BLaER1 (cell line): Measurements from ENCODE around the gene TJAP1.
"Not testable (repeated sequence)": the region's sequence is repeated elsewhere in the genome, so short reads cannot be mapped to it uniquely, and the experiment has no call there.

Experiments used
- H3K27ac ChIP-seq: shearing (Covaris generic); formaldehyde crosslinking; 2 replicates; pipeline ENCODE4 v1.8.1; 2022
- H3K27me3 ChIP-seq: shearing (Covaris generic); formaldehyde crosslinking; 2 replicates; pipeline ENCODE4 v1.8.1; 2022
- H3K36me3 ChIP-seq: shearing (Covaris generic); formaldehyde crosslinking; 2 replicates; pipeline ENCODE4 v1.8.1; 2022
- H3K4me1 ChIP-seq: shearing (Covaris generic); formaldehyde crosslinking; 2 replicates; pipeline ENCODE4 v1.8.1; 2022
- H3K4me2 ChIP-seq: shearing (Covaris generic); formaldehyde crosslinking; 2 replicates; pipeline ENCODE4 v1.8.1; 2022
- H3K4me3 ChIP-seq: shearing (Covaris generic); formaldehyde crosslinking; 2 replicates; pipeline ENCODE4 v1.8.1; 2022
- H3K9ac ChIP-seq: shearing (Covaris generic); formaldehyde crosslinking; 2 replicates; pipeline ENCODE4 v1.8.1; 2022
- H3K9me3 ChIP-seq: shearing (Covaris generic); formaldehyde crosslinking; 2 replicates; pipeline ENCODE4 v1.8.1; 2022
- H4K20me1 ChIP-seq: shearing (Covaris generic); formaldehyde crosslinking; 2 replicates; pipeline ENCODE4 v1.8.1; 2022
- Cebpa-rat ChIP-seq: shearing (Covaris generic); IDR thresholded peaks from 2 replicates; pipeline ENCODE4 v1.8.1; 2022

The TJAP1 gene

DNA sequence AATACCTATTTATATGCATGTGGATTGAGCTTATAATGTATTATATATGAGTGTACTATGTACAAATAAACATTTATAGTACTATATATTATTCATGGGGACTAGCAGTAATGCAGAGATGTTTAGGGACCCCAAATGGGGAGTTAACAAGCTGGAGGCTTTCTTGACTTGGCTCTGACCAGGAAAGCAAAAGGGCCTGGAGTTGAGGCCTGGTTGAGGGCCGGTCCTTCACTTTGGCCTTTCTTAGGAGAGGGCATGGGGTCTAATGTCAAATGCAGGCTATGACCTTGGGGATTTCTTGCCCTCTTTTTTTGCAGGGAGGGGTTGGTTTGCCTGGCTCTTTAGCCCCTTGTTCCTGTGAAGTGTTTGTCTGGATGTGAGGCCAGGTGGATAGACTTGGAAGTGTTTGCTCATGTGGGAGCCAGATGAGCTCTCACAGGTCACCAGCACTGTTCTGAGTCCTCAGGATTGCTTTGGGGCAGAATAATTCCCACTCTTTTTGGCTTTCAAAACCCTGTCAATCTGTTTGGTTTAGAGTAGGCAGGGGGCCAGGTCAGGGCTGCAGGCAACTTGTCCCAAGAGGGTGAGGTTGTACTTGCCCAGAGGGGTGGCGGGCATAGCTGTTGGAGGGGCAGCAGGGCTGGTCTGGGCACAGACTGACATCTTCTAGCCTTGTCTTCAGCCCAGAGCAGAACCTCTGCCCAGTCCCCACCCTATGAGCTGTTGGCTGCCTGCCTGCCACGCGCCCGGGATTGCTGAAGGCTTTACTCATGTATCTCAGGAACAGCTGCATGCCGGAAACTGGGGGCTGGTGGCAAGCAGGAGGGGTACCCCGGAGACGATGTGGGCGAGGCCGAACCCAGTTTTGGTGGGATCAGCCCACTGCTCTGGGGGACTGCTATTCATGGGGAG lies 14.6 kb downstream of the TJAP1 start:
- H3K27ac ChIP-seq = no peak overlapping the region
- H3K4me2 ChIP-seq = no peak overlapping the region
- no peak overlapping the region for H3K9ac ChIP-seq
- TF ChIP-seq Cebpa-rat = no peak
- peaks cover 51% of the 10 kb centered on the region for H3K36me3 ChIP-seq
- H3K9me3 ChIP-seq = no peaks in the 10 kb centered on the region
- H3K4me1 ChIP-seq = peaks cover 22% of the 10 kb centered on the region
- peaks cover 53% of the 10 kb centered on the region for H4K20me1 ChIP-seq
- no peaks in the 10 kb centered on the region for H3K27me3 ChIP-seq
- H3K4me3 ChIP-seq = no peak overlapping the region

- Histone ChIP-seq H3K9me3 (no peaks in the 10 kb centered on the region), H3K36me3 (peaks cover 52% of the 10 kb centered on the region), H3K4me2 (no peak overlapping the region), H3K9ac (no peak overlapping the region), H3K4me3 (no peak overlapping the region), H3K4me1 (peaks cover 24% of the 10 kb centered on the region), H3K27me3 (no peaks in the 10 kb centered on the region), H3K27ac (no peak overlapping the region), H4K20me1 (peaks cover 60% of the 10 kb centered on the region)
- TF ChIP-seq Cebpa-rat = no peak
Observed at GRCh38 chr6:43492673-43493072, 15.3 kb downstream of the TJAP1 start.

GRCh38 chr6:43493230-43493629 lies 15.9 kb downstream of the TJAP1 start:
- Histone ChIP-seq H3K9ac (no peak overlapping the region), H4K20me1 (peaks cover 63% of the 10 kb centered on the region), H3K27me3 (no peaks in the 10 kb centered on the region), H3K36me3 (peaks cover 58% of the 10 kb centered on the region), H3K9me3 (no peaks in the 10 kb centered on the region), H3K4me2 (no peak overlapping the region), H3K27ac (no peak overlapping the region), H3K4me3 (no peak overlapping the region), H3K4me1 (peaks cover 24% of the 10 kb centered on the region)
- no peak for TF ChIP-seq Cebpa-rat

GRCh38 chr6:43493833-43494232 lies 16.5 kb downstream of the TJAP1 start:
- Histone ChIP-seq H3K9me3 (no peaks in the 10 kb centered on the region), H4K20me1 (peaks cover 65% of the 10 kb centered on the region), H3K36me3 (peaks cover 64% of the 10 kb centered on the region), H3K4me1 (peaks cover 24% of the 10 kb centered on the region), H3K9ac (no peak overlapping the region), H3K4me3 (no peak overlapping the region), H3K27ac (no peak overlapping the region), H3K27me3 (no peaks in the 10 kb centered on the region), H3K4me2 (no peak overlapping the region)
- TF ChIP-seq Cebpa-rat = no peak

- no peak overlapping the region for H3K9ac ChIP-seq
- H3K4me2 ChIP-seq = no peak overlapping the region
- H3K36me3 ChIP-seq = peaks cover 69% of the 10 kb centered on the region
- no peaks in the 10 kb centered on the region for H3K27me3 ChIP-seq
- no peak for TF ChIP-seq Cebpa-rat
- no peak overlapping the region for H3K27ac ChIP-seq
- H3K4me3 ChIP-seq = no peak overlapping the region
- no peaks in the 10 kb centered on the region for H3K9me3 ChIP-seq
- H3K4me1 ChIP-seq = peaks cover 24% of the 10 kb centered on the region
- peaks cover 70% of the 10 kb centered on the region for H4K20me1 ChIP-seq
Observed at GRCh38 chr6:43494321-43494720, 17.0 kb downstream of the TJAP1 start.

DNA sequence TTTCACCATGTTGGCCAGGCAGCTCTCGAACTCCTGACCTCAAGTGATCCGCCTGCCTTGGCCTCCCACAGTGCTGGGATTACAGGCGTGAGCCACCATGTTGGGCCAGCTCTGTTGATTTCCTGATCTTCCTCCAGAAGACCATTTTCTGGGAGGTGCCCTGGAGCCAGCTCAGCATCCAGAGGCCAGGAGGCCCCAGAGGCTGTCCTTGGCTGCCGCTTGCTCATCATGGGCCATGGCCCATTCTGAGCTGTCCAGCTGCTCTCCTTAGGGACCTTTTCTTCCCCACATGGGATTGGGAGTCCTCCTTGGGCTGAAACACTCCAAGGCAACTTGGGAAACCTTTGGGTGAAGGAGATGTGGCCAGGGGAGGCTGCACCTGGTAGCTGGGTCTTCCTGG lies 17.4 kb downstream of the TJAP1 start:
- Histone ChIP-seq H3K4me2 (peak overlapping the region; percentile 46), H4K20me1 (peaks cover 72% of the 10 kb centered on the region), H3K36me3 (peaks cover 73% of the 10 kb centered on the region), H3K4me1 (peaks cover 24% of the 10 kb centered on the region), H3K27ac (peak overlapping the region; percentile 34; the same call in 1 of the 2 replicates), H3K4me3 (no peak overlapping the region), H3K9me3 (no peaks in the 10 kb centered on the region), H3K27me3 (no peaks in the 10 kb centered on the region), H3K9ac (0 out of 2 replicates have a peak overlapping the region, but pooled peaks have one; percentile 48)
- no peak for TF ChIP-seq Cebpa-rat

- peak overlapping the region; percentile 46 for H3K4me2 ChIP-seq
- H3K4me1 ChIP-seq = peaks cover 24% of the 10 kb centered on the region
- peak overlapping the region; percentile 34; the same call in 1 of the 2 replicates for H3K27ac ChIP-seq
- no peaks in the 10 kb centered on the region for H3K9me3 ChIP-seq
- H3K36me3 ChIP-seq = peaks cover 80% of the 10 kb centered on the region
- TF ChIP-seq Cebpa-rat = no peak
- H3K4me3 ChIP-seq = no peak overlapping the region
- peaks cover 72% of the 10 kb centered on the region for H4K20me1 ChIP-seq
- peak overlapping the region; percentile 48; the same call in 1 of the 2 replicates for H3K9ac ChIP-seq
- H3K27me3 ChIP-seq = no peaks in the 10 kb centered on the region
Observed at GRCh38 chr6:43495409-43495941, 18.1 kb downstream of the TJAP1 start.

- Histone ChIP-seq H3K4me3 (no peak overlapping the region), H3K9ac (peak overlapping the region; percentile 48; the same call in 1 of the 2 replicates), H3K4me2 (no peak overlapping the region; the same call in 1 of the 2 replicates), H3K27ac (no peak overlapping the region; the same call in 1 of the 2 replicates), H3K4me1 (peaks cover 24% of the 10 kb centered on the region), H3K36me3 (peaks cover 91% of the 10 kb centered on the region), H3K9me3 (no peaks in the 10 kb centered on the region), H3K27me3 (no peaks in the 10 kb centered on the region), H4K20me1 (peaks cover 79% of the 10 kb centered on the region)
- no peak for TF ChIP-seq Cebpa-rat
Observed at GRCh38 chr6:43496370-43497128, 19.2 kb downstream of the TJAP1 start.

DNA sequence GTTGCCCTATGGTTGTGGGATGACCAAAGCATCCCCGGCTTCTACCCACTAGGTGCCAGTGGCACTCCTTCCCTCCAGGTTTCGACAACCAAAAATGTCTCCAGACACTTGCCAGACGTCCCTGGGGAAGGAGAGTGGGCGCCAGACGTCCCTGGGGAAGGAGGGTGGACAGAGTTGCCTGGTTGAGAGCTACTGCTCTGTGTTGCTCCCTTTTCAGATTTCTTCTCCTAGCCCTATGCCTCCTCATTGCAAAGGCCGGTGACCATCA lies 19.7 kb downstream of the TJAP1 start:
- Histone ChIP-seq H3K9ac (no peak overlapping the region), H3K27ac (no peak overlapping the region; the same call in 1 of the 2 replicates), H3K4me3 (no peak overlapping the region), H3K4me2 (no peak overlapping the region), H3K4me1 (peaks cover 24% of the 10 kb centered on the region), H3K9me3 (no peaks in the 10 kb centered on the region), H3K27me3 (no peaks in the 10 kb centered on the region), H3K36me3 (peaks cover 91% of the 10 kb centered on the region), H4K20me1 (peaks cover 74% of the 10 kb centered on the region)
- TF ChIP-seq Cebpa-rat = no peak

DNA sequence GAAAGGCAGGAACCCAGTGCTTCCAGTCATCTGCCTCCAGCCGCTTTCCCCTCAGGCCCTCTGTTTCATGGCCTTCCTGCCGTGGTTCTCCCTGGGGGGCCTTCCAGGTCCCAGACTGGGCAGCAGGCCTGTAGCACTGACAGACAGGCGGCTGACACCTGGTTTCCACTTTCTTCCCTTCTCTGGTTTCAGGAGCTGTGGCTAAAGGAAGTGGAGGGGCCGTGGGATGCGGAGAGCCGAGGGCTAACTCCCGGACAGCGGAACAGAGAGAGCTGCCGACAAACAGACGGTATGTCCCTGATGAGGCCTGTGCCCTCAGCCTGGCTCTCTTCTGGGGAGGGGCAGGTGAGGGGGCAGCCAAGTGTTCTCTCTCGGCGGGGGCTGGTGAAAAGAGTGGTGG lies 20.3 kb downstream of the TJAP1 start:
- Histone ChIP-seq H3K27me3 (no peaks in the 10 kb centered on the region), H3K4me2 (no peak overlapping the region), H4K20me1 (peaks cover 74% of the 10 kb centered on the region), H3K27ac (no peak overlapping the region), H3K36me3 (peaks cover 91% of the 10 kb centered on the region), H3K9ac (no peak overlapping the region), H3K9me3 (no peaks in the 10 kb centered on the region), H3K4me3 (no peak overlapping the region), H3K4me1 (peaks cover 24% of the 10 kb centered on the region)
- TF ChIP-seq Cebpa-rat = no peak

DNA sequence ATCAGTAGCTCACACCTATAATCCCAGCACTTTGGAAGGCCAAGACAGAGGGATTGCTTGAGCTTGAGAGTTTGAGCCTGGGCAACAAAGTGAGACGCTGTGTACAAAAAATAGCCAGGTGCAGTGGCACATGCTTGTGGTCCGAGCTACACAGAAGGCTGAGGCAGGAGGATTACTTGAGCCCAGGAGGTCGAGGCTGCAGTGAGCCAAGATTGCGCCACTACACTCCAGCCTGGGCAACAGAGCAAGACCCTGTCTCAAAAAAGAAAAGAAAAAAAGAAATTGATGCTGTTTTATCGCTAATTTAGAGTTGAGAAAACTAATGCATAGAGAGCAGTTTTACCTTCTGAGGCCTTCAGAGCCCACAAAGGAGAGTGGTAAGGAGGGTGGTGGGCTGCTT lies 20.9 kb downstream of the TJAP1 start:
- not testable (repeated sequence) for H3K9me3 ChIP-seq, H3K27me3 ChIP-seq, H3K4me2 ChIP-seq, H3K4me3 ChIP-seq, H3K27ac ChIP-seq, H3K9ac ChIP-seq
- Histone ChIP-seq H3K4me1 (peaks cover 24% of the 10 kb centered on the region), H3K36me3 (peaks cover 91% of the 10 kb centered on the region), H4K20me1 (peaks cover 74% of the 10 kb centered on the region)
